Gastroesophageal sphincter (tissue), 3 donors: ENCODE results near the gene NUDT2.

Experiments
- EP300 ChIP-seq: sonication (generic); formaldehyde crosslinking; IDR thresholded peaks from one replicate; pipeline ENCODE4 v1.6.1; 2017; ENCODE audit warnings: antibody characterized with exemption, mild to moderate bottlenecking
- TF ChIP-seq, protein P1 (sequence below), 4 experiments: fragments of 200-600 bp in 2 of 4; fragments of 450-650 bp in 2 of 4; sonication (generic) in 1 of 4; IDR thresholded peaks; one replicate each; pipeline ENCODE4 v1.5.1; 2017 to 2019; ENCODE audit warnings: antibody characterized with exemption in 4 of 4, mild to moderate bottlenecking in 2 of 4, moderate library complexity in 2 of 4

- TF ChIP-seq, protein P1, sequence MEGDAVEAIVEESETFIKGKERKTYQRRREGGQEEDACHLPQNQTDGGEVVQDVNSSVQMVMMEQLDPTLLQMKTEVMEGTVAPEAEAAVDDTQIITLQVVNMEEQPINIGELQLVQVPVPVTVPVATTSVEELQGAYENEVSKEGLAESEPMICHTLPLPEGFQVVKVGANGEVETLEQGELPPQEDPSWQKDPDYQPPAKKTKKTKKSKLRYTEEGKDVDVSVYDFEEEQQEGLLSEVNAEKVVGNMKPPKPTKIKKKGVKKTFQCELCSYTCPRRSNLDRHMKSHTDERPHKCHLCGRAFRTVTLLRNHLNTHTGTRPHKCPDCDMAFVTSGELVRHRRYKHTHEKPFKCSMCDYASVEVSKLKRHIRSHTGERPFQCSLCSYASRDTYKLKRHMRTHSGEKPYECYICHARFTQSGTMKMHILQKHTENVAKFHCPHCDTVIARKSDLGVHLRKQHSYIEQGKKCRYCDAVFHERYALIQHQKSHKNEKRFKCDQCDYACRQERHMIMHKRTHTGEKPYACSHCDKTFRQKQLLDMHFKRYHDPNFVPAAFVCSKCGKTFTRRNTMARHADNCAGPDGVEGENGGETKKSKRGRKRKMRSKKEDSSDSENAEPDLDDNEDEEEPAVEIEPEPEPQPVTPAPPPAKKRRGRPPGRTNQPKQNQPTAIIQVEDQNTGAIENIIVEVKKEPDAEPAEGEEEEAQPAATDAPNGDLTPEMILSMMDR (IDR thresholded peaks at IDR 0.05), result no peak
- TF ChIP-seq EP300, result no peak
These were observed 34.4 kb downstream of the NUDT2 start for GRCh38 chr9:34363619-34364351.
